ENCODE data around the gene CLEC14A.

- TF ChIP-seq POLR2A (IDR thresholded peaks at IDR 0.05) (no peak), CTCF (IDR thresholded peaks at IDR 0.05) (no peak)
Measured at GRCh38 chr14:38243696-38244240, 12.1 kb downstream of the CLEC14A start.

Data from heart left ventricle (tissue), 13 donors.